GM18870 (cell line): ENCODE measurements around the gene TMEM140.
"Not testable (repeated sequence)": the region's sequence is repeated elsewhere in the genome, so short reads cannot be mapped to it uniquely, and the experiment has no call there.

Source experiments
- ATAC-seq: cut with Tn5 transposase; IDR thresholded peaks from one replicate; pipeline ENCODE4 v1.9.1; 2021; ENCODE audit warnings: moderate library complexity; ENCODE audit not compliant: unreplicated experiment

The TMEM140 gene

DNA sequence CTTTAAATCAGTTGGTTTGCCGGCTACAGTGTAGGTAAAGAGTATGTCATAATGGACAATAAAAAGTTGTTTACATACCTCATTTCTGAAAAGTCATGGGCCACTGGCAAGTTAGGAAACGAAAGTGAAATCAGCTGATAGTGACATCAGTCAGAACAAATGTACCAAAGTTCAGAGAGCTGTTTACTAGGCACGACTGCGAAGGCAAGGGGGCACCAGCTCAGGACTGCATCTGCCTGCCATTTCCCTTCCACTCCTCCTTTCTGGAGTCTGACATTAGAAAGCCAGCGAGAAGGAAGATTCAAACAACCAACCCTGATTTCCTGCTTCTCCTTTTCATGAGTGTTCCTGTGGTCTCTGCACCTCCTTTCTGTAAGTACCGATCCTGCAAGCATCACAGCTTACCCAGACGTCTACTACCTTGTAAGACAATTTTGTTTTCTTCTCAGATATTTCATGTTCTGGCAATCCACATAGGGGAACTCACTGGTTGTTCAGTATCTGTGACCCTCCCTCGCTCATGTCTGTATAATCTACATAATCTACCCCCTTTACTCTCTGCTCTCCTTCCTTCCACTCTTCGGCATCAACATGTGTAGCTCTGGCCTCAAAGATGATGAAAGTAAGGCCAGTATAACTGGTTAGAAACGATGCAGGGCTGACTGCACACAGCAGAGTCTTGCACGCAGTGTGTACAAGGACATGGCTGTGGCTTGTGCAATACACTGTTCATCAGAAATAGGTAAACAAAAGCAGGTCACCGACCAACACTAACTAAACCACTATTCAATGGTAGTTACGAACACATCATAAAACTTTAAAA lies at the start of gene TMEM140:
Gene TMEM140, plus strand, starts transcription at position 174 of the 823 bp plus-strand sequence. CDS start 16,370 bp downstream, outside the sequence.
- ATAC-seq: peak; percentile 66

DNA sequence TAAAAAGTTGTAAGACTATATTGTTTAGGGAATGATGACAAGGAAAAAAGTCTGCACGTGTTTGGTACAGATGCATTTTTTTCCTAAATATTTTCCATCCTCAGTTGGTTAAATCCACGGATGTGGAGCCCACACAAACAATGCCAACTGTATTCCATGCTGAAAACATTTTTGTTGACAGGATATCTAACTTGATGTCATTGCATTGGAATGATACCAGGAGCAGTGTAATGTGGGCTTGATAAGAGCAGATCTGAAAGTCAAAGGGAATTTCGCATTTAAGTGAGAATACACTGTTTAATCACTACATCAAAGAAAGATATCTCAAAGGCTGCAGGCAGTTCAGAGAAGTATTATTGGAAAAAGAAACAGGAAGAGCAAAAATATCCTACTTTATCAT lies 49.5 kb upstream of the TMEM140 start:
- ATAC-seq: no peak

DNA sequence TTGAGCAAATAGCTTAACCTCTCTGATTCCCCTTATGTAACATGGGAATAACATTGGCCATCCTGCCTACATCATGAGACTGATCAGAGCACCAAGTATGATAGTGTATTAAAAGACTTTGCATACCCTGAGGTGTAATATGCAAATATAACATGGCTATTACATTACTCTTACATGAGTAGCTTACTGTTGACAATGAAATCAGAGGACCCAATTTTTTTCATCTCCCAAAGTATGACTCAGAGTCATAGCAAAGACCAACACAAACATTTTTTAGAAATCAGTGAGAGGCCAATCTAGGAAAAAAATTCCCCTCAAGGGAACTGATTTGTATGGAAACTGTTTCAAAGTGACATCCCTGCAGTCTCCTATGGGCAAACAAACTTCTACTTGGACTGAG lies 47.0 kb upstream of the TMEM140 start:
- ATAC-seq: no peak

DNA sequence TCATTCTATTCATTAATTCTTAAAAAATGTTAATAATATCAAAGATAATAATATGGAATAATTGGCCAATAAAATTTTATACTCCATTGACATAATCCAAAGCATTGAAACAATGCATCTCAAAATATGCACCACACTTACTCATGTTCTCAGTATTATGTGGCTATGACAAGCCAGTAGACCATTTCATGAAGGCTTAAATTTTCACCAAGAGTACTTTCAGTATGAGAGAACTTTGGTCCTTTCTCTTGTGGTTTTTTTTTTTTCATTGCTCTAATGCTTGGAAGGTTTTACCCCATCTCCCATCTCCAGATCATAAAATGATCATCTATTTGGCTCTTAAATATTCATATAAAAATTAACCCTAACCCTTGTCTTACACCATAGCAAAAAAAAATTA lies 45.5 kb upstream of the TMEM140 start:
- peak; percentile 98 for ATAC-seq

DNA sequence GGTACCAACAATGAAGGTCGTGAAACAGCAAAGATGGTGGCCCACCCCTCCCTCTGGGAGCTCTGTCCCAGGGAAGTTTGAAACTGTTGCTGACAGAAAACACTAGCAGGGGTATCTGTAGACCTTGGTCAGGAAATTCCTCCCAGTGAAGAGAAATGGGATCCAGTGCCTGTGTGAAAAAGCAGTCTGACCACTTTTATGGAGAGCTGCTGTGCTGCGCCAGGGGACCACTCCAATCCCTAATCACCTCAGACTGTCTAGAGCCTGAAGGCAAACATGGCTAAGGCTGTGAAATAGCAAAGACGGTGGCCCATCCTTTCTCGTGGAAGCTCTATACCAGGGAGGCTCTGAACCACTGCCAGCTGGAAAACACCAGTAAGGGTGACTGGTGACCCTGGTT lies 38.3 kb upstream of the TMEM140 start:
- ATAC-seq: no peak

DNA sequence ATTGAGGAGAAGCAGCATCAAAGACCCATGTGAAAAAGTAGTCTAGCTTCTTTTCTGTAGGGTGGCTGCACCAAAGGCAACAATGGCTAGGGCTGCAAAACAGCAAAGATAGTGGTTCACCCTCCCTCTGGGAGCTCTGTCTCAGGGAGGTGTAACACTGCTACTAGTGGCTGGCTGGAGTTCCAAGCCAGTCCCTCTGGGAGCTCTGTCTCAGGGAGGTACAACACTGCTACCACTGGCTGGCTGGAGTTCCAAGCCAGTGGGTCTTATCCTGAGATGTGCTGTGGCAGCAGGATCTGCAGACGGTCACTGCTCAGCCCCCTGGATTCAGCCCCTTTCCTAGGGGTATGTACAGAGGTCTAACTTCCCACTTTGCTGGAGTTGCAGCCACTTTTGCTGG lies 37.9 kb upstream of the TMEM140 start:
- no peak for ATAC-seq

DNA sequence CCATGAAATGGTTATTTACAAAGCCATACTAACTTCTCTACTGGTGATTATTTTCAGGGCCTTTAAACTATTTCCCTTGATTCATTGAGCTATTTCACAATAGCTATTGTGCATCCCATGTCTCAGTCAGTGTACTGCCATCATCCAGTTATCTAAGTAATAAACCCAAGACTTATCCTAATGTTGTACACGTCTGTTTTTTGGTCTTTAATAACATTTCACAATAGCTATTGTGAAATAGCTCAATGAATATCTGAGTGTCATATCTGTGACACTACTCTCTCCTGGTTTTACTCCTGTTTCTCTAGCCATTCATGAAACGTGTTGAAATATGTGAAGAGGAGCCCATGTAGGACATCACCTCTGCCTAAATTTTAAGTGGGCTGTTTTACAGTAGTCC lies 36.5 kb upstream of the TMEM140 start:
- ATAC-seq: no peak

DNA sequence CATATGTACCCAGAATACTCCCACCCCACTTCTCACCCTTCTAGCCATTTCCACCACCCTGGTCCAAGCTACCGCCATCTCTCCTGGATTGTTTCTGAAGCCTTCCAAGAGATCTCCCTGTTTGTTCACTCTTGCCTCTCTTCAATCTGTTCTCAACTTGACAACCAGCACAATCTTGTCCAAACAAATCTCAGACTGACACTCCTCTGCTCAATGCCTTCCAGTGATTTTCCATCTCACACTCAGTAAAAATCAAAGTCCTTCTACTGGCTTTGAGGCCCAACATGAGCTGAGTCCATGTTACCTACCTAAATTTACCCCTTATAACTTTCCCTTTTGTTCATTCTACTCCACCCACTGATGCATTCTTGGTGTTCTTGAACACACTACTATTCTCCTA lies 33.2 kb upstream of the TMEM140 start:
- no peak for ATAC-seq

DNA sequence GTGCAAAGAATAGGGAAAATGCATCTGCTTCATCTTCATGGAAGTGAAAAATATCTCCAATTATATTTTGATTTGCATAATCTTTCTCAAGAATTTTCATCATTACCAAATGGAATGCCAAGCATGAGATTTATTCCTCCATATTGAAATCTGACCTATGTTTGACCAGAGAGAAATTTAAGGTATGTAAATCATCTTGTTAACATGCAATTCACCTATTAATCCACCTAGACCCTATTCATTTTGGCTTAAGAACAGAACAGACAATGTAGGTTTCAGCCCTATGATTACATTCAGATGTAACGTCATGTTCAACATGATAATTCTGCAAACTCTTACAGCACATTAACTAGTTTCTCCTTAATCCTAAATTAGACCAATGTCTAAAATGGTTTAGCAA lies 30.8 kb upstream of the TMEM140 start:
- ATAC-seq: no peak

DNA sequence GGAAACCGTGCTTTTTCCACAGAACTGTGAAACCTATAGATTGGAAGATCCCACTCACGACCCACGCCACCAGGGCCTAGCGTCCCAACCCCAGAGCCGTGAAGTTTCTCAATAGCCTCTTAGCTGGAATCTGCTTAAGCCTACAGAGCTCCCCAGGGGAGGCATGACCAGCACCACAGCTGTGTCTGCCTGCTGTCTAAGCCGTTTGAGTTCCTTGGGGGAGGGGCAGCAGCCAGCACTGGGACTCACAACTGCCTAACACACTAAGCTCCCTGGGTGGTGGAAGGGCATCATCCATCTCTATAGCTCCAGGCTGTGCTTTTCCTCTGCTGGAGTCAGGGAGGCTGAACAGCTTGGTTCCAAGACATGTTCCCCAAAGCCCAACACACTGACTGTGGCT lies 26.0 kb upstream of the TMEM140 start:
- ATAC-seq: no peak

DNA sequence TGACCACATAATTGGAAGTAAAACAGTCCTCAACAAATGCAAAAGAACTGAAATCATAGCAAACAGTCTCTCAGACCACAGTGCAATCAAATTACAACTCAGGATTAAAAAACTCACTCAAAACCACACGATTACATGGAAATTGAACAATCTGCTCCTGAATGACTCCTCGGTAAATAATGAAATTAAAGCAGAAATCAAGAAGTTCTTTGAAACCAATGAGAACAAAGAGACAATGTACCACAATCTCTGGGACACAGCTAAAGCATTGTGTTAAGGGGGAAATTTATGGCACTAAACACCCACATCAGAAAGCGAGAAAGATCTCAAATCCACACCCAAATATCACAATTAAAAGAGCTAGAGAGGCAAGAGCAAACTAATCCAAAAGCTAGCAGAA lies 23.2 kb upstream of the TMEM140 start:
- not testable (repeated sequence) for ATAC-seq

DNA sequence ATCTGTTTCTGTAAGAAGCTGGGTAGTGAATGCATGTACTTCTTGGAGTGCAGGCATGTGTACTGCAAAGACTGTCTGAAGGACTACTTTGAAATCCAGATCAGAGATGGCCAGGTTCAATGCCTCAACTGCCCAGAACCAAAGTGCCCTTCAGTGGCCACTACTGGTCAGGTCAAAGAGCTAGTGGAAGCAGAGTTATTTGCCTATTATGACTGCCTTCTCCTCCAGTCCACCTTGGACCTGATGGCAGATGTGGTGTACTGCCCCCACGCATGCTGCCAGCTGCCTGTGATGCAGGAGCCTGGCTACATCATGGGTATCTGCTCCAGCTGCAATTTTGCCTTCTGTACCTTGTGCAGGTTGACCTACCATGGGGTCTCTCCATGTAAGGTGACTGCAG lies 18.9 kb upstream of the TMEM140 start:
- no peak for ATAC-seq

DNA sequence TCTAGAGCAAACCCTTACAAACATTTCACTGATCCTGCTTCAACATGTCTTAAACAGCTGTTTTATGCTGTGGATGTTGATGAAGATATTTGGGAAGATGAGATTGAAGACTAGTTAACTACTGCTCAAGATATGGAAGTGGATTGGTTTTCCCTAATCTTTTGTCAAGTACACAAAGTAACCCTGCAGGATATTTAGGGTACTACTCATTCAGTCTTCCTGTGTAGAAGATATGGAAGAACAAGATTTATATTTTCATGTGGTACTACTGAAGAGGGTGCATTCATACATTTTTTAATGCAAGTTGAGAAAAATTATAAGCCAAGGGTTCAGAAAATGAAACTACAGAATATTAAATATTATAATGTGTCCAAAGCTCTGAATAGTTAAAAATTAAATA lies 18.3 kb upstream of the TMEM140 start:
- ATAC-seq: no peak

DNA sequence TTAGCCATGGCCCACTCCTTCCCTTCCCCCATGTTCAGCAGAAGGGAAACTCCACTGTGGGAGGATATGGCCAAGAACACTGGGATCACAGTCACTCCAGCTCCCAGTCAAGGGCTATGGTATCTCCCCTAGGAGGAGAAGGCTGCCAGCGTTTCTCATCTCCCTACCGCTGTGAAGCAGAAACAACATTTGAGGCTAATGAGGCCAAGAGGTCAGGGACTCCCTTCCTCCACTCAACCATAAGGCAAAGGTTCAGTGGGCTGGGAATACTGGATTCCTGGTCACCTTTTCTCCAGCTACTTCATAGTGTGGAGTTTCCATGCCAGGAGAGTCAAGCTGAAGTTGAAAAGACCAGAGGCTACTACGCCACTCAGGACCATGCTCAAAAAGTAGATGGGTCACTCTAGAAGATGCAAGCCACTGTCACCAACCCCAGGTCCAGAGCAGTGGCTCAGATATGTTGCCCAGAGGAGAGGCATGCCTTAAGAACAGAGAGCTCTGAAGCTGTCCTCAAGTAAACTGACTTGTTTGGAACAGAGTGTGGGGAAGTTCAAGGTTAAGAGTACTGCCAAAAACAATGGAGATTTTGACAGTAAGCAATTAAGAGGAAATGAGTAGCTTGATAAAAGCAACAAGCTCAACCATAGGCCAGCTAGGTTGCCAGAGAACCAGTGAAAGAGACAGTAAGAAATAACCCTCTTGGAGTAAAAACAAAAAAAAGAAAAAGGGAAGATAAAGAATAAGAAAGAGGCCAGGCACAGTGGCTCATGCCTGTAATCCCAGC lies 3.8 kb upstream of the TMEM140 start:
- ATAC-seq: no peak

DNA sequence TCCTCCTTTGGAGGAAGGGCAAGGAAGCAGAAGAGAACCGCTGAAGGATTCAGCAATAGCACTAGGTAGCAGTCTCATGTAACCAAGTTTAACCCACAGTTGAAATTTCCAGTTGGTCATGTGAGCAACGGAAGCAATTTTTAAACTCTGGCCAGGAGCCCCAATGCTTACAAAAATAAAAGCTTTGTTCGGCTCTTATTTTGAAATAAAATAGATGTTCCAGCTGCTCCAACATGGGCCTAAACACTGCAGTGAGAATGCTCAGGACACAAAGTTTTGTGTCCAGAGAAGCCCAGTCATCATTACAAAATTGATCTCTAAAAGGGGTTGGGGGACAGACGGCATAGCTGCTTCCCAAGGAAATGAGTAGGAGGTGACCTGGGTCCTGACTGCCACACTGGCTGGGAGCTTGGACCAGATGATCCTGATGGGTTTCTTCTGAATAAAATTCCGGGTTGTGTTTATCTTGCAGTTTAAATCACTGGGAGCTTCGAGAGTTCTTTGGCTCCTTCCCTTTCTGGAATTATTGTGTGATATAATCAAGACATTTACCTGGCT lies 452 bp upstream of the TMEM140 start:
- no peak for ATAC-seq

DNA sequence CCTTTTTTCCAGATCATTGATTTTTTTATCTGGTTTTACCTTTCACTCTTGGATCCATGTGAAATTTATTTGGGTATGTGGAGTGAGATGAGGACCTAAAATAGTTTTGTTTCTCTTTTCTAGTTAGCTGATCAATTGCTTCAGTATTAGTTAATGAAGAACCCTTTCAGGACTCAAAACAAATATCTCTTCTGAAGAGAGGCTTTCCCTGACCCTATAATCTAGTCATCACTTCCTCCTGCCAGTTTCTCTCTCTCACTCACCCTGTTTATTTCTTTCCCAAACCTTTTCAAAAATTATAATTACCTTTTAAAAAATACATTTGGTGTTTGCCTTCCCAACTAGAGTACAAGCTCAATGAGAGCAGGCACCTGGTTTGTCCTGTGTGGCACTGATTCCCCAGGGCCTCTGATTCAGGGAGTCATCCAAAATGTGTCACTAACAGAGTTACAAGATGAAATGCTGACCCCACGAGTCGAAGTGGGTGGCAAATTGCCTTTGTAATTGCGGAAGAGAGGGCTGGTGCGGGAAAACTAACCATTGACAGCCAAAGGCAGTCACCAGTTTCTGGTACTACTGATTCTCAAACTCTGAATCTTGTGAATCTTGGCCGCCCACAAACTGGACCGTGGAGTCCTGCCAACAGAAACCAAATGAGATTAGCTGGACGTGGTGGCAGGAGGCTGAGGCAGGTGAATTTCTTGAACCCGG lies 2.4 kb downstream of the TMEM140 start:
- ATAC-seq: no peak

DNA sequence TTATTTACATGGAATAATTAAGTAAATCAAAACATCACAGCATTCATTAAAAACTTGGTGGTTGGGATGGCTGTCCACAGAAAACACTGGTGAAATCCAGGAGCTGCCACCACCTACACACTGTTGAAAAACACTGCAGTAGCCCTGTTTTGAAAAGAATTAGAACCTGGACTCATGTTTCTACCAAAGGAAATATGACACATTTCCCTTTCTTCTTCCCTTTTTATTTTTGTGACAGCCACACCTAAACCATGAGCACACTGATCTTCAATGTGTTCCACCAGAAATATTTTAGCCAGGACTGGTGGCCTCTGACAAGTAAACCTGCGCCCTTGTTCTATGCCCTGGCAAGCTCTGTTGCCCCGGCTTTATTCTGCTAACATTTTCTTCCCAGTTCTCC lies 3.3 kb downstream of the TMEM140 start:
- ATAC-seq: no peak

DNA sequence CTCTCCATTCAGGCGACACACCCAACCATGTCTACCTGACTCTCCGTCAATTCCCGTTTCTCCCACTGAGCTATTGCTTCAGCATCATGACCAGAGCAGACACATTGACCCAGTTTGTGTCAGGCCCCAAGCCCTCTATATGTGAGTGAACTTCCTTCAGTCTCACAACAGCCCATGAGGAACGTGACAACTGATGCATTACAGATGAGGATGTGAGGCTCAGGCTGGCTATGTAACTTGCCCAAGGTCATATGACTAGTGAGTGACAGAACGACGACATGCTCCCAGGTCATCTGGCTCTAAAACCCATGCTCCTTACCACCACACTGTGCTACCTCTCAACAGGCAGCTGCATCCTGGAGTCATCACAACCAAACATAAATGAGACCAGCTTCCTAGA lies 3.7 kb downstream of the TMEM140 start:
- no peak for ATAC-seq

DNA sequence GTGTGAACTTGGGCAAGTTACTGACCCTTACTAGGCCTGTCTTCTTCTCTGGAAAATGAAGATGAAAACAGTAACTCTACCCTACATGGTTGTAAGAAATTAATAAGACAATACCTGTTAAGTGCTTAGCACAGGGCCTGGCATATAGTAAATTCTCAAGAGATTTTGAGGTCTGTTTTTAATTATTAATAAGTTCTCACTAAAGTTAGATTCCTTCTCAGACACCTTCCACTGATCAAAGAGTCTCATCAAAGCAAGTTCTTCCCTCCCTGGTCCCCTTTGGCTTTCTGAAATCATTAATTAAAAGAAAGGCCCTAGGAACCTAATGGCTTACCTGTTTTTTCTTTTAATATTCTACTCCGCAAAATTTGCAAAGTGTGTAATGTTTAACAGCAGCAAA lies 4.6 kb downstream of the TMEM140 start:
- no peak for ATAC-seq

DNA sequence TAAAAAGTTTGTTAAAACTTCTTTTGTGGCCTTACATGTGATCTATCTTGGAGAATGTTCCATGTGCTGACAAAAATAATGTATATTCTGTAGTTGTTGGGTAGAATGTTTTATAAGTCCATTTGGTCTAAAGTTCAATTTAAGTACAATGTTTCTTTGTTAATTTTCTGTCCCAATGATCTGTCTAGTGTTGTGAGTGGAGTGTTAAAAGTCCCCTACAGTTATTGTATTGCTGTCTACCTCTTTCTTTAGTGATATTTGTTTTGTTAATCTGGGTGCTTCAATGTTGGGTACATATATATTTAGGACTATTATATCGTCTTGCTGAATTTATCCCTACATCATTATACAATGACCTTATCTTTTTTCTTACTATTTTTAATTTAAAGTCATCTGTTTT lies 6.9 kb downstream of the TMEM140 start:
- no peak for ATAC-seq

DNA sequence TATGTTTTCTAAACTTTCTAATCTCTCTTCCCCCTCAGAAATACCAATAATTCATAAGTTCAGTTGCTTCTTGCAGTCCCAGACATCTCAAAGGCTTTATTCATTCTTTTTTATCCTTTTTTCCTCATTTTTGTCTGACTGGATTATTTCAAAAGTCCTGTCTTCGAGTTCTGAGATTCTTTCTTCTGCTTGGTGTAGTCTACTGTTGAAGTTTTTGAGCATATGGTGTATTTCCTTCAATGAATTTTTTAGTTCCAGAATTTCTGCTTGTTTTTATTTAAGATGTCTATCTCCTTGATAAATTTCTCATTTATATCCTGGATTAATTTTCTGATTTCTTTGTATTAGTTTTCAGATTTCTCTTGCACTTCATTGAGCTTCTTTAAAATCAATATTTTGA lies 8.4 kb downstream of the TMEM140 start:
- ATAC-seq: no peak
